NCI-H187 treated with DMSO at 0.1 percent for 48 hours (cell line): Measurements from ENCODE around the gene SLC22A3.
"Not testable (repeated sequence)": the region's sequence is repeated elsewhere in the genome, so short reads cannot be mapped to it uniquely, and the experiment has no call there.

Experiments used
- DNase-seq: peaks from one replicate; lab custom pipeline; 2025; lab: John Stamatoyannopoulos, UW

SLC22A3 gene

DNA sequence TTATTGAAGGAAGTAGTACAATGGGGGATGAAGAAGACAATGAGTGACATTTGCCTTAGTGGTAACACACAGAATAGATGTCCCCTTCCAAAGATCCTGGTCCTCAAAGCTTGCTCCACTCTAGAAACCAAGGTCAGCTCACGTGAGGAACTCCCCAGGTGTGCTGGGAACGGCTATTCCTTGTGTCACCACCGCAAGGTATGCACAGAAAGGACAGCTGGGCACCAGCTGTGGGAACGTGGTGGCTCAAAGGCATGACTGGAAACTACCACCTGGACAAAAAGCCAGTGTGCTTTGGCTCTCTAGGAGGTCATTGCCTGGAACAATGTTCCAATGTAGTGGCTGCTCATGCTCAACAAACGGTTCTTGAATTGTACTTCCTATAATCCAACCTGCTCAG lies 94.0 kb downstream of the SLC22A3 start:
- DNase-seq, result no peak

DNA sequence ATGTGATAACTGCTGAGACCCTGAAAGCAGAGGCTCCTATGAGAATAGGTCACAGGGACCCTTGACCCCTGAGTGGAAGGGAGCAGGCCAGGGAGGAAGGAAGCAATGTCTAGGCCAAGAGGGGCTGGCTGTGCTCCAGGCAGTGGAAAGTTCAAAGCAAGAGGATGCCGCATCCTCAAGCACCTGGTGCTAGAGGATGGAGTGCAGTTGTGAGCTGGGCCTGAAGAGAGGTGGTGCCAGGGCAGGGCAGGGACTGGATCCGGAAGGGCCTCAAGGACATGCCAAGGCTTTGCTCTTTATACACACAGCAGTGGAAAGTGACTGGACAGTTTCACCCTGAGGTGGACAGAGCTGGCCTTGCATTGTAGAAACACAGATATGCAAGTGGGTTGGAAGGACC lies 97.0 kb downstream of the SLC22A3 start:
- DNase-seq, result no peak

DNA sequence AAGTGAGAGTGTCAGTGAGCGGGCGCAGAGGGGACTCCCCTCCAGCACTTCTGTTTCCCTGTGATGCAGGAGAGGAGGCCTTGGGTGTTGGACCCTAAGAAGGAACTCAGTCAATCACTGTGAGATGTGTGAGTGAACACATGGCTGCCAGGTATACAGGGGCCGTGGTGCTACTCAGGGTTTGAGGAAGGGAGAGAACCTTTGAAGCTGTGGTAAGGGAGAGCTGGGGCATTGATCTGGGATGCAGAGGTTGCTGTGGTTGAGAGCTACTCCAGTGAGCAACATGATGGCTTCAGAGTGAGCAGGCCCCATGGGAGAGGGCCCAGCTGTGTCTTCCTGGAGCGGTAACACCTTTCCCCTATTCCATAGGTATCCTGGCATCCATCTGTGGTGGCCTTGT lies 99.2 kb downstream of the SLC22A3 start:
- no peak for DNase-seq

DNA sequence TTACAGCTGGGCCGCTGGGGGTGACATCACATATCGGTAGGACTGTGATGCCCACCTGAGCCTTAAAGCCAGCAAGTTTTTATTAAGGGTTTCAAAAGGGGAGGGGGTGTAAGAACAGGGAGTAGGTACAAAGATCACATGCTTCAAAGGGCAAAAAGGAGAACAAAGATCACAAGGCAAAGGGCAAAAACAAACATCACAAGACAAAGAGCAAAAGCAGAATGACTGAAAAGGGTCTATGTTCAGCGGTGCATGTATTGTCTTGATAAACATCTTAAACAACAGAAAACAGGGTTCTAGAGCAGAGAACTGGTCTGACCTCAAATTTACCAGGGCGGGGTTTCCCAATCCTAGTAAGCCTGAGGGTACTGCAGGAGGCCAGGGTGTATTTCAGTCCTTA lies 101.6 kb downstream of the SLC22A3 start:
- not testable (repeated sequence) for DNase-seq

DNA sequence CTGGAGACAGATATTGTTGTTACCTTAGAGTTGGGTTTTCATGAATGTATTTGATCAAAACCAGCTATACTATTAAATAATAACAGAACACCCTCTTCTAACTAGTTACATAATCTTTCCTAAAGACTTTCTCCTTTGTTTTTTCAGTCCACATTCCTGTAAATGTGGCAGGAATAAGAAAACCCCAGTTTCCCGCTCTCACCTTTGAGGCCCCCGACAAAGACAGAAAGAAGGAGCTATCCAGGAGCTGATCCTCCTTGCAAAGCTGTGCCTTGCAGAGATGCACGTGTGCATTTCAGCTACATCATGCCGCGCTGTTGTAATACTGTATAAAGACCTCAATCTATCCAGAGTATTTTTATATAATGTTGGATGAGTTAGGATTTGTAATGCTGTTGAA lies 102.7 kb downstream of the SLC22A3 start:
- DNase-seq, result no peak

DNA sequence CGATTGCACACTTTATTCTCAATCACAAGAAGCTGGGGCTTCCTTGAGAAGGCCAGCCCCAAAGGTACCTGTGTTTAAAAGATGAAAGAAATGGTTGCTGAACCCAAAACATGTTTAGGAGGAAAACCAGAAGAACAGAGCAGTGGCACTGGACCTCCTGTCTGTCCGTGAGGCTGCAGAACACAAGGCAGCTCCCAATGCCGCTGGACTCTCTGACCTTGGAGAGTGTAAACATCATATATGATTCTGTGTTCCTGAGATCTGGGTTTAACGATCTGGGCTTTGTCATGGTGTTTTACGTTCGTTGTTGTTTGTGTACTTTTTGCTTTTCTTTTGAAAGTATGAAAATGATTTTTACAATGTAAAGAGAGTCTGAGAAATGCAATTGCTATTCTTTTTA lies 106.1 kb downstream of the SLC22A3 start:
- DNase-seq, result no peak

DNA sequence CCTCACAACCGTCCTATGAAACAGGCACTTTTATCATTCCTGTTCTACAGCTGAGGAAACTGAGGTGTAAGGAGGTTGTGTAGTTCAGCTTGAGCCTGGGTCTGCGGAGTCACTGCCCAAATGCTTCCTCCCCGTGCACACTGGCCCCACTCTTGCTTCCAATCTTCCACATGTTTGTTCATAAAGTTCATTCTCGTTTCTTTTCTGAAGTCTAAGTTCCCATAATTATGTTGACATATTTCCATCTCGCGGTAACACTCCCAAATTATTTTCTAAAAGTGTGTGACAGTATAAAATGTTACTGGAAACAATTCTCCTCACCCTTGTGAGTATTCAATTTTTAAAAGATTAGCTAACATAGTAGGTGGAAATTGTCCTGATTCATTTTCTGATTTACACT lies 106.9 kb downstream of the SLC22A3 start:
- DNase-seq, result no peak

DNA sequence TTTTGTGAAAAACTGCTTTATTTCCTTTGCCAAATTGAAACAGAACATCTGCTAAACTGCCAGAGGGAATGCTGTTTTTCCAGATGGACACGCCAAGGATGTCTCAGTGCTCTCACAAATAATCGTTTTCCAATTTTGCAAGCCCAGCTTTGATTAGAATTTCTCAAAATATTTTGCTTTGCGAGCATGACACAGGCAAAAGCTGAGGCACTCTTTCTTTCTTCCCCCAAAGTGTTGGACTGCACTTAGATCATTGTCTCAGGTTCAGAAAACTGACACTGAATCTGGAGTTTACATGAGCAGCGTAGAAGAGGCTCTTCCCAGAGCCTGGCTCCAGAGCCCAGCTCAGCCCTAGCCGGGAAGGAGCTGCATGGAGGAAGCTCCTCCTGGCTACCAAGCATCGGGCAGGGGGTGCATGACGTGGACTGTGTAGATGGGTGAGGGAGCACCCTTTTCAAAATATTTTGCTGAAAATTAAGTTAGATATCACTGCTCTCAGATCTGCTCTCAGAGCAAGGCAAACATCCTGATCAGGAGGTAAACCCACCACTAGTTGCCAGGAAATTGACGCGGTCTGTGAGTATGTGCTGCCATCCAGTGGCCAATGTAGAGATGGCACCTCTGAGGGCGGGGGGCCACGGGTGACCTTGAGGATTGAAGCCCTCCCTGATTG lies 107.5 kb downstream of the SLC22A3 start:
- no peak for DNase-seq

DNA sequence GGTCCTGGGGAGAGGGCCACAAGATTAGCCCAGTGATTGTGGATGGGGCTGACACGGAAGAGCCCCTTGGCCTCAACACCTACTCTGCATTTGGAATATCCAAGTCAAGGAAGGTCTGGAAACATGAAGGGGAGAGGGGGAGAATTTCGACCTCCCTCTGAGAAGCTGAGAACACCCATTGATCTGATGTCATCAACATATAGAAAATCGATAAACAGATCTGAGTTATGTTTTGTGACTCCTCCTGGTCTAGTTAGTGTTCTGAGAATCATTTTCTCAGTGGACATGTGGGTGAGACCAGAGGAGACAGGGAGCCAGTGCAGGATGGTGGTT lies 108.0 kb downstream of the SLC22A3 start:
- DNase-seq, result no peak

DNA sequence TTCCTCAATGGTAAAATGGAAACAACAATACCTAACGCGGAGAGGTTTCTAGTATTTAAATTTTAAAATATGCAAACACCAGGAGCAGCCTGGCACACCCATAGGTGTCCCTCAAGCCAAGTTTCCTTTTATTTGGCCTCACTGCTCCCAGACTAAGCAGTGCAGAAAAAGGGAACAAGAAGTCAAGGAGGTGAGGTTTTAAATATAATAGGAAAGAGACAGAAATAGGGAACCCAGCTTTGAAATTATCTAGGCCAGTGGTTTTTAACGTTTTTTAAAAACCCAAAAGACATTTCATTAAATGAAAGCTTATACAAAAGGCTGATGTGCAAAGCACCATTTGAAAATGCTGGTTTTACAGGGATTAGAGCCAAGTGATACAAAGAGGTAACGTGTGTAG lies 109.6 kb downstream of the SLC22A3 start:
- DNase-seq, result no peak

DNA sequence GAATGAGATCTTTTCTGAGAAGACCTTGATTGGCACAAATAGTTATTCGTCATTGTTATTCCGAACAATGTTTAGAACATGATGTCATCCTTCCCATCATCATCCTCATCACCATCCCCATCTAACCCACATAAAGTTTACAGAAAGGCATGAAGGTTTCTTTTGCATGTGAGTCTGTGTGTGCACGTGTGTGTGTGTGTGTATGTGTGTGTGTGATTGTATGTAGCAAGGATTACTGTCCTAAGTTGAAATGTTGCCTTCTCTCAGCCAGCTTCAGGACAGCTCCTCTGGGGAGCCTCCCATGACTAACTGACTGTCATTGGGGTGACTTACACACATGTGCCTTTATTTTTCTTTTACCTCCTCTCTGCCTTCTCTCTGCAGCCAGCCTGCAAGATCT lies 113.5 kb downstream of the SLC22A3 start:
- DNase-seq, result no peak

DNA sequence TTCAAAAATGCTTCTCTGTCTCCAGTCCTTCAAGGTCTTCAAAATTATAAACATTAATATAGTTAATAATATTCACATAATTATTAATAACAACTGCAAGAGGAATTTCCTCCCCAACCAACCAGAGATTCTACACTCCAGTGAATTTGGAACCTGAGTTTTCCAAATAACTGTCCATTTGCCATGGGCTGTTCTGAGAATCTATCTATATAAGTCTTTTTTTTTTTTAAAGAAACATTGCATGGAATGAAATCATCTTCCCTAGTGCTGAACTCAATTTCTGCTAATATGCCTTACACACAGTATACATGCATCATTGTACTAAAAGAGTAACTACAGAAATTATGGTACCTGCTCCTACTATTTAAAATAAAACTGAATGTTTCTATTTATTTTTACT lies 113.9 kb downstream of the SLC22A3 start:
- no peak for DNase-seq

DNA sequence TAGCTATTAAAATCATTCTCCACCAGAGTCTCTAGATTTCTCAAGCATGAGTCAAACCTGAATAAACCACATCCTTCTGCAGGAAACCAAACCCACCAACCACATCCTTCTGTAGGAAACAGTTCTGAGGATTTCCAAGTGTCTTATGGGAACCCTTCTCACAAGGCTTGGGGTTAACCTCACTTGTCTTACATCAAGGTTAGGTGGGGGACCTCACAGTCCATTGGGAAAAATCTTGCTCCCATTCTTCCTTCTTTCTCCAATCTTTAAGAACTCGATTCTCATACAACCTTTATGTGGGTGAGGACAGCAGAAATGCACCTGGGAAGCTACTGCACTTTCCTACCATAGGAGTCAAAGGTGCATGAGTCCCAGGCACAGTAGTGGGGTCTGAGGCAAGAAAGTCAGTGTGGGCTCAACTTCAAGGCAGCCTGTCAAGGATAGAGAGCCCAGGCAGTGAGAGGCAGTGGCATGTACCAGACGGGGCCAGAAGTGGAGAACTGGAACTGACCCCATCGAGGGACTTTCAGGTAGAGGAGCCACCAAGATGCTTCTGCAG lies 114.5 kb downstream of the SLC22A3 start:
- DNase-seq, result no peak

DNA sequence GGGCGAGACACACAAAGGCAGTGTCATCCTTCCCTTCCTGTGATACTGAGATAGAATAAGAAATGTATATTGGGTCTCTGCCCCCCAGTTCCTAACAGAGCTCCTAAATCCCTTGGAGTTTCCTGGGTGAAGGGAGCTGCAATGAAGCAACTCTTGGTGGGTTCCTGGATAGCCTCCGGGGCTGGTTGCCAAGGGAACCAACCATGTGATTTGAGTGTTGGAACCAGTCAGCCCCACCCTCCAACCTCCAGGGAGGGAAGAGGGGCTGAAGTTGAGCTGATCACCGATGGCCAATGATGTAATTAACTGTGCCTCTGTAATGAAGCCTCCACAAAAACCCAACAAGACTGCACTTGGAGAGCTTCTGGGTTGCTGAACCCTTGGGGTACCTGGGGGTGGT lies 116.6 kb downstream of the SLC22A3 start:
- no peak for DNase-seq

DNA sequence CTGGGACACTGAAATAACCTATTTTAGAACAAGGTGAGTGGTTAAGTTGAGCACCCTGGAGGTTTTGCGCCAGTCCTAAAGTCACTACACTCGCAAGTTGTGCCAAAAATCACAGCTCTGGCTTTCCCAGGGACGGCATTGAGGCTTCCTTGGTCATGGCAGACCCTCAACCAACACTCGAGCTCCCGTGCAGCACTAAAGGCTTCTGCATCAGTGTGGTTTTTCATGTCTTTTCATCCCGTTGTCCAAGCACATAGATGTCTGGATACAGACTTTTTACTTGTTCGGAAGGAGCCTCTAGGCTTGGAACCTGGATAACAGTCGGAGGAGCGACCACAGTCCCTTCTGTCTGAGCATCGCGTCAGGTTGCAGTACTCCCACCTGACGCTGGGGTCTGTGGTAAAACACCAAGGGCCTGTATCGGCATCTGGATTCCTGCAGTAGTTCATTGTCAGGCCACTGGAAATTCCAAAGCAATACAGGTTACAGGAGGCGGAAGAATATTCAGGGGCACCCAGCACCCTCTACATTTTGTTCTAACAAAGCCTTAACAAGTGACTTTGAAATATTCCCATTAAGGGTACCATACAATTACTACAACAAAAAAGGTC lies 119.2 kb downstream of the SLC22A3 start:
- not testable (repeated sequence) for DNase-seq

DNA sequence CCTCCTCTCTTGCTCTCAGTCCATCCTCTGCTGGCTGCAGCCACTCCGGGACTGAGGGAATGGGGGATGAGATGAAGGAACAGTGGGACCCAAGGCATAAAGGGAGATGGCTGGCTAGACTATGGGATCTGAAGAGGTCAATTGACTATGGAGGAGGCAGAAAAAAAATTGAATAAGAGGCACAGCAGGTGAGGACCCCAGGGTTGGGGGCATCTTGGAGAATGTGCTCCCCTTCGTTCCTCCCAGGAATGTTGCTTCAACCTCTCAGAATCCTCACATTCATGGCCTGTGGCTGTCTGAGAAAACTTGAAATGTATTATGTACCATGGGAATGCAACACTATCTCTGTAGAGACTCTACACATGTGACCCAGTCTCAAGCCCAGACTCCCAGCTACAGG lies 121.0 kb downstream of the SLC22A3 start:
- DNase-seq, result no peak

DNA sequence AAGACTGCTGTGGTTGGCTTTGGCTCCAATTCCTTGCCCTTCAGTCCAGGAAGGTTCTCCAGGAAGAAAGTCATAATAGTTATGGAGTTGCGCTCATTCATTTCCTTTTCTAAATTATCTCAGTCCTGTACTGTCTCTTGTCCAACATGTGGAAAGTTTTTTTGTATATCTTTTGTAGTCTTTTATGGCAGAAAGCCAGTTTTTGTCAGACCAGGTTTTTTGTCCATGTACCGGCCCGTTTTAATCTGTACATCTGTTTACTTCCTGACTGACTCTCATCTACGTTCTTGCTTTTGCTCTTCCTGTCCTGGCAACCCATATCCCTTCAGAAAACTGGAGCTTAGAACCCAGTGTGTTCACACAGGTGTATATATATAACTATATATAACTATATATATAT lies 127.9 kb downstream of the SLC22A3 start:
- not testable (repeated sequence) for DNase-seq

DNA sequence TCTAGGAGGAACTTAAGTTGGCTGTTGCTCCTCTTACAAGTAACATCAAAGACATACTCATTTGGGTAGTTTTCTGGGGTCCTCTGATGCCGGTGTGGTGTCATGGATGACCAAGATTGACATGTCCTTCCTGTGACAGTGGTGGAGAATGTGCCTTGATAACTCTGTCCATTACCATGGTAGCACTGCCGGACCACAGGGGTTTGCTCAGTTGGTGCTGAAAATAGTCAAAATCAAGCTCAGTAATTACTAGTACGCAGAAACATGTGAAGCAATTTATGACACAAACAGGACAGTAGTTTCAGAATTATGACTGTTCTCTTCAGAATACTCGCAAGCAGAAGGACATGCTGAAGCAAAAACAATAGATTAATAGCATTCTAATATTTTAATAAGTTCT lies 128.9 kb downstream of the SLC22A3 start:
- not testable (repeated sequence) for DNase-seq

DNA sequence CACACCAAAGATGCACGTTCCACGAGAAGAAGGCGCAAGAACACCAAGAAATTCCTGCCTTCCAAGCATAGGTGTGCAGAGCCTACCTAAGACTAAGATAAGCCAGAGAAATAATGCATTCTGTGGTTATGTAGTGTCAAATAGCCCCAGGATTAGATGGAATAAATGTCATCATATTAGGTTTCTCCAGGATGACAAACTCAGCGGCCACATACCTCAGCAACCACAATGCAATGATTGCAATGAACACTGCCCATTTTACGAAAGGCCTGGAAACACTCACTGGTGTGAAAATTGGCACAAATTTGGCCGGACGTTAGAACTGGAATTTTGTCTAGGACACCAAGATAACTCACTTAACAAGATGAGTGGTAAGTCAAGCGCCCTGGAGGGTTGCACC lies 129.7 kb downstream of the SLC22A3 start:
- no peak for DNase-seq

DNA sequence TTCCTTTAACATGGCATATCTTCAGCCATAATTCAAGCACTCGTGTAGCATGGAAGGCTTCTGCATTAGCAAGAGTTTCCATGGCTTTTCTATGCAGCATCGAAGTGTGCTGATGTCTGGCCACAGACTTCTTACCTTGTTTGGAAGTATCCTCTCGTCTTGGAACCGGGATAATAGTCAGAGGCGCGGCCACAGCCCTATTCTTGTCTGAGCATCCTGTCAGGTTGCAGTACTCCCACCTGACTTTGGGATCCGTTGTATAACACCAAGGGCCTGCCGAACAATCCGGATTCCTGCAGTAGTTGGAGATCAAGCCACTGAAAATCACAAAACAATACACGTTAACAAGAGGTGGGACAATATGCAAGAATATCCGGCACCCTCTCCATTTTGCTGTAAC lies 138.9 kb downstream of the SLC22A3 start:
- DNase-seq, result no peak

DNA sequence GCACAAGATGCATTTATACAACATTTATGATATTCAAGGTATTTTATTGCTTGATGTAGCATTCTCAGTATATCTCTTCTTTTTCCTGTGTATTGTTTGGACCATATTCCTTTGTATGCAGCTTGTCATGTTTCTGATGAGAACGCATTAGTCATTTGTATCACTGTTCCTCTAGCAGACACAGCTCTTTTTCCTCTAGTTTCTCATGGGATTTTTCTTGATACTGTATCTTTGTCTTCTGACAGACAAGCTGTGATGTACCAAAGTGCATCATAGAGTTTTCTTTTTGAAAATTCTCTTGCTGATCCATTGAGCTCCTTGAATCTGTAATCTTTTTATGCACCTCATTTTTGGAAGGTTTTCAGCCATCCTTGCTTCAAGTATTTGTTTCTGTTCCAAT lies 140.9 kb downstream of the SLC22A3 start:
- DNase-seq, result no peak

DNA sequence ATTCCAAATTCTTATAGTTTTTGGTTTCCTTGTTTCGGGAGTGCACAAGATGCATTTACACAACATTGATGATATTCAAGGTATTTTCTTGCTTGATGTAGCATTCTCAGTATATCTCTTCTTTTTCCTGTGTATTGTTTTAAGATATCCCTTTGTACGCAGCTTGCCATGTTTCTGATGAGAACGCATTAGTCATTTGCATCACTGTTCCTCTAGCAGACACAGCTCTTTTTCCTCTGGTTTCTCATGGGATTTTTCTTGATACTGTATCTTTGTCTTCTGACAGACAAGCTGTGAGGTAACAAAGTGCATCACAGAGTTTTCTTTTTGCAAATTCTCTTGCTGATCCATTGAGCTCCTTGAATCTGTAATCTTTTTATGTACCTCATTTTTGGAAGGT lies 146.4 kb downstream of the SLC22A3 start:
- DNase-seq, result no peak

DNA sequence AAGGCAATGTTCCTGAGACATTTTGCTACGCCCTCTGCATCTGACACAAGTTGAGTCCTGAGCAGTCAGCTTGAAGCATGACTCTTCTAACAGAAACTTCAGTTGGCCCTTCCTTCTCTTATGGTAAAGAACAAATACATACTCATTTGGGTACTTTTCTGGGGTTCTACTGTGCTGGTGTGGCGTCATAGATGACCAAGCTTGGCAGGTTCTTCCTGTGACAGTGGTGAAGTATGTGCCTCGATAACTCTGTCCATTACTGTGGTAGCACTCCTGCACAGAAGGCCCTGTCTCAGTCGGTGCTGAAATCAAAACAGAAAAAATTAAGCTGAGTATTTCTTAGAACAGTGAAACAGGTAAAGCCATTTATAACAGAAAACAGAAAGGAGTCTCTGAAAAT lies 152.5 kb downstream of the SLC22A3 start:
- no peak for DNase-seq
